ENCODE data around the gene PTPRN2. TPM values are rescaled to one million over a fixed set of nuclear protein-coding genes. Genes with fewer than 3 reads are reported as not detected.

PTPRN2 gene
- total and polyA plus RNA-seq, 2 of the 13 experiments (the other 11 are each of a cell fraction or from before 2014, with no cell fraction given): 2.5 to 24.2 TPM

GRCh38 chr7:158263110-158263963, 324.3 kb downstream of the PTPRN2 start (continued):
- no peak for TF ChIP-seq RERE (CRISPR knock-in tag; IDR thresholded peaks at IDR 0.05; ENCODE audit: low read depth)
- no peak for TF ChIP-seq TCF12 (IDR thresholded peaks at IDR 0.05)
- no peak for TF ChIP-seq TCF12 (CRISPR knock-in tag; IDR thresholded peaks at IDR 0.05)
- no peak for TF ChIP-seq ZNF816 (CRISPR knock-in tag; IDR thresholded peaks at IDR 0.05; ENCODE audit: borderline replicate concordance)
- no peak for TF ChIP-seq ZNF563 (CRISPR knock-in tag; IDR thresholded peaks at IDR 0.05)
- no peak for TF ChIP-seq ZNF432 (CRISPR knock-in tag; IDR thresholded peaks at IDR 0.05; ENCODE audit: borderline replicate concordance)
- no peak for TF ChIP-seq ZNF205 (CRISPR knock-in tag; IDR thresholded peaks at IDR 0.05)
- peak; percentile 12; the same call in 1 of the 2 replicates for TF ChIP-seq SALL1 (CRISPR knock-in tag; IDR thresholded peaks at IDR 0.05)
- no peak; the same call in 1 of the 2 replicates for TF ChIP-seq SAFB2 (CRISPR knock-in tag; IDR thresholded peaks at IDR 0.05; ENCODE audit: borderline replicate concordance, low read depth)
- no peak for TF ChIP-seq ATF3 (CRISPR knock-in tag; IDR thresholded peaks at IDR 0.05)
- no peak for TF ChIP-seq CREB3 (CRISPR knock-in tag; IDR thresholded peaks at IDR 0.05)
- 0 out of 2 replicates have a peak, but pooled peaks have one; percentile 31 for TF ChIP-seq ZNF230 (CRISPR knock-in tag; IDR thresholded peaks at IDR 0.05)
- no peak for TF ChIP-seq ZNF724P (CRISPR knock-in tag; IDR thresholded peaks at IDR 0.05; ENCODE audit: borderline replicate concordance)
- no peak for TF ChIP-seq RBM22 (optimal IDR thresholded peaks at IDR 0.05; ENCODE audit: low read length)
- no peak for TF ChIP-seq TFDP2 (CRISPR knock-in tag; IDR thresholded peaks at IDR 0.05)
- no peak for TF ChIP-seq CEBPZ (IDR thresholded peaks at IDR 0.05; ENCODE audit: low read length)
- no peak for TF ChIP-seq PTBP1 (IDR thresholded peaks at IDR 0.05; ENCODE audit: low read depth, low read length, poor library complexity, severe bottlenecking)
- no peak for TF ChIP-seq ZNF451 (CRISPR knock-in tag; IDR thresholded peaks at IDR 0.05)
